HG02943 (cell line): ENCODE measurements around the gene MRC1.

Experiments
- ATAC-seq: cut with Tn5 transposase; IDR thresholded peaks from one replicate; pipeline ENCODE4 v1.9.1; 2021; ENCODE audit warnings: mild to moderate bottlenecking, low read depth, moderate library complexity; ENCODE audit not compliant: unreplicated experiment

MRC1 gene

DNA sequence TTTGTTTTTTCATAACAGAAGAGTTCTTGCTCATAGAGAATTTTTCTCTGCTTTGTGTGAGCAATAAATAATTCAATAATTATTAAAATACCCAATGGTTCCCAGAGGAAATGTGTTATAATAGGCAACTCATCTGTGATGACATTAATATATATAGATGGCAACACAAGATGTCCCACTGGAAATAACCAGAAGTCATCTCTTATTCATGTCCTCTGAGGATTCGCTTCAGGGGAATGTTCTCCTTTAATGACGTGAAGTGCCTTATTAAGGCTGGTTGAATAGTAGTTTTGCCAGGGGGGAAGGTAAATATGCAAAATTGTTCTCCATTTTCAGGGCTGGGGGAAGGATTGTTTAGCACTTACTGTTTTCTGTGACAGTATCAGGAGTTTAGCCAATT lies 145.7 kb downstream of the MRC1 start:
- no peak for ATAC-seq

DNA sequence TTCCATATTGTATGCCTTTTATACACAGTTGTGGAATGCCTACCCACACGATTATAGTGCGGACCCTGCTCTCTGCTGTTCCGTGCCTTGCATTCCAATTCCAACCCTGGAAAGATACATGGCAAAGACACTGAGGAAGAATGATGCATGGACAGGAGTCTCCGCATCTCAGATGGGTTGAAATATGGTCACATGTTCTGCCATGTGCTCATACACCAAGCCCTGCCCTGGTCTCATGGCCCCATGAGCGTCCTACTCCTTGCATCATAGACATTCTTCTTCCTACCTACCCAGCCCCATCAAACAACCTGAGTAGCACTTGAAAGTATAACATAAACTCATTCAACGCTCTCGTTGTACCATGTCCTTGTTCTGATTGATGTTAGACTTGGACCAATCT lies 148.9 kb downstream of the MRC1 start:
- ATAC-seq, result no peak

DNA sequence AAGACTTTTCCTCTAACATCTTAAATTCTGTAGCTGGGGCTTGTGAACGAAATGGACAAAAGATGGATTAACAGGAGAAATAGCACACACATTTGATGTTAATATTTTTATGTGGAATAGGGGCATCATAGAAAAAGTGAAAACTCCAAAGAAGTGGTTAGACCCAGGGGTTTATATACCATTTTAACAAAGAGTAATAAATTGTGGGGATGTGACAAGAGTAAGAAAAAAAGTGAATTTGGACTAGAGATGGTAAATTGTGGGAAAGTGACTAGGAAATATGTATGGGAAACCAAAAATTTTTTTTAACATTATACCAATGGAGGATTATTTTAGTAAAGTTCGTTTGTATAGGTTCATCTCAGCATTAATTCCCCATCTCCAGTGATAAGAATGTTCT lies 150.7 kb downstream of the MRC1 start:
- ATAC-seq, result no peak
